HG03520 (cell line): Measurements from ENCODE around the gene CD79A.

Experiments
- ATAC-seq: cut with Tn5 transposase; IDR thresholded peaks from one replicate; pipeline ENCODE4 v1.9.1; 2021; ENCODE audit warnings: mild to moderate bottlenecking, moderate library complexity; ENCODE audit not compliant: unreplicated experiment

Gene CD79A

GRCh38 chr19:41917676-41918075, 40.6 kb downstream of the CD79A start:
- ATAC-seq, result no peak

GRCh38 chr19:41918095-41918494, 41.0 kb downstream of the CD79A start:
- ATAC-seq, result no peak

DNA sequence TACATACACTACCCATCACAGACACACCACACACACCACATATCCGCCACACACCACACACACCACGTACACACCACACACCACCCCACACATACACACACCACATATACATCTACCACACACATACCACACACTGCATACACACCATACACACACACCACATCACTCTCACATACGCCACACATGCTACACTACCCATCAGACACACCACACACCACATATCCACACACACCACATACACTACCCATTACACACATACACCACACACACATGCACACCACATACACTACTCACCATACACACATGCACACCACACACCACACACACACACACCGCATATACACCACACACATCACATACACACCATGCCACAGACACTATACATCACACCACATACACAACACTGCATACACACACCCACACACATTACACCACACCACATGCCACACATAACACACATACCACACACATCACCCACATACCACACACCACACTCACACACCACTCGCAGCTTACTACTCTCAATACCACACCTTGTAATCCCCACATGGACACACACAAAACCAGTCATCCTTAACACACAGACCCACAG, 41.7 kb downstream of the CD79A start:
- ATAC-seq, result no peak

GRCh38 chr19:41919948-41920712, 43.1 kb downstream of the CD79A start:
- ATAC-seq, result no peak

GRCh38 chr19:41920882-41921576, 44.0 kb downstream of the CD79A start:
- ATAC-seq, result no peak

DNA sequence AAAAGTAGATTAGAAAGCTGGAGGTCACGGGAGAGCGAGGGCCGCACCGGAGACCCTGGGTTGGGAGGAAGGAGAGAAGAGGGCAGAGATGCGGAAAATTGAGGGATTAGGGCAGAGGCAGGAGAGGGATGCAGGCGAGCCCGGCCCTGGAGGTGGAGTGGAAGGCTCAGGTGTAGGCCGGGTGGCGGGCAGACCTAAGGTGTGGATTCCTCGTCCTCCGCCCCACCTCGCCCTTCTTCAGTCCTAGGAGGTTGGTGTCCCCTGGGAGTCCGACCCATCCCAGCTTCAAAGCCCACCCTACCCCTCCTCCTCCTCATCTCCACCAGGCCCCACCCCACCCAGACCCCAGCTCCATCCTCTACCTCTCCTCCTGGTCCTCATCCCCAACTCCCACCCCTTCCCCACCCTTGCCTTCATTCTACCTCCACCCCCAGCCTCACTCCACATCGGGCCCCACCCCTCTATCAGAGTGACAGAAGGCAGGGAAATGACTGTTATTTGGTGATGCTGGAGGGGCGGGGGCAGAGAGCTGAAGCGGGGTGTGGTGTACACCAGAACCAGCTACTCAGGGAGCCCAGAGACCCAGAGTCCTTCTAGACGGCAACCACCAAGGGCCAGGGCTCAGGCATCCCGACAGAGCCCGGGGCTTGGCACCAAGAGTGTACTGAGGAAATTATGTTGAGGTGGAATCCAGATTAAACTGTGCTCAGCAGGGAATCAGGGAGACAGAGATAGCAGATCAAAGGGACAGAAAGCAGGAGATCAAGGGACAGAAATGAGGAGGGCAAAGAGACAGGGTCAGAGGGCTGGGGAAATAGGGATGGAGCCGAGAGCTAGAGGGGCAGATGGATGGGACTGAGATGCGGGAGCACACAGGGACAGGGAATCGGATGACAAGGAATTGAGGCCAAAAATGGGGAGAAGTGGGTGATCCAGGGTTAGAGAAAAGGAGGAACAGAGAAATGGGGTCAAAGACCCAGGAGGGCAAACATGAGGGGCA, 44.8 kb downstream of the CD79A start:
- ATAC-seq, result no peak

- ATAC-seq, result no peak
These were observed 45.5 kb downstream of the CD79A start for GRCh38 chr19:41922585-41922984.

- ATAC-seq, result no peak
These were observed 46.1 kb downstream of the CD79A start for GRCh38 chr19:41923045-41923788.

GRCh38 chr19:41924151-41925145, 47.4 kb downstream of the CD79A start:
- no peak for ATAC-seq

DNA sequence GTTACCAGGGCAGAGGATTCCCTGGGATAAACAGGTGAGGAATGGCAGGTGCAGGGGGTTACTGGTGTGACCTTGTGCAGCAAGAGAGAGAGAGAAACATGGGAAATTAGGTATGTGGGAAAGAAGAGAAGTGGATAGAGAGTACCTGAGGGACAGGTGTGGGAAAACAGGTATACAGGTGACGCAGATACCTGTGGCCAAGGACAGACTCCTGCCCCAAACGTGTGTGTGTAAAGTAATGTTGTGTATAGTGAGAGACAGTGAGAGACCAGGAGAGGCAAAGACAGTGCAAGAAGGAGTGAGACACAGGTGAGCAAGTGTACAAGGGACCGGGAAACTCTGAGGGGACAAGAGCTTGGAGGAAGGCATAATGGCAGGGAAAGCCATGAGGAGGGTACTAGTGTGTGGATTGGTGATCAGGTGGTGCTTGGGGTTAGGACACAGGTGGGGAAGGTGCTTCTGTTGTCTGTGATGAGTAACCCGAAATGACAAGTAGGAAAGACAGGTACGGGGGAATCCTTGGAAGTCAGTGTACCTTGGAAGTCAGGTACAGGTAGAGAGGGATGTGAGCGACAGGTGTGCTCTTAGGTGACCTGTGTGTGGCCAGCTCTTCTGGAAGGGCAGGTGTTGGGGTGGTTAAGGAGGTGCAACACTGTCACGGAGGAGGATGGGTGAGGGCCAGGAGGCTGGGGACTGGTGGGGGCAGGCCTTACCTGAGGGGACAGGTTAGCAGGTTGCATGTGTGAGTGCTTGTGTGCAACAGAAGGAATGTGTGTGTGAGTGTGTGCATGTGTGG, 48.3 kb downstream of the CD79A start:
- ATAC-seq, result no peak

- no peak for ATAC-seq
These were observed 49.1 kb downstream of the CD79A start for GRCh38 chr19:41926028-41926762.

DNA sequence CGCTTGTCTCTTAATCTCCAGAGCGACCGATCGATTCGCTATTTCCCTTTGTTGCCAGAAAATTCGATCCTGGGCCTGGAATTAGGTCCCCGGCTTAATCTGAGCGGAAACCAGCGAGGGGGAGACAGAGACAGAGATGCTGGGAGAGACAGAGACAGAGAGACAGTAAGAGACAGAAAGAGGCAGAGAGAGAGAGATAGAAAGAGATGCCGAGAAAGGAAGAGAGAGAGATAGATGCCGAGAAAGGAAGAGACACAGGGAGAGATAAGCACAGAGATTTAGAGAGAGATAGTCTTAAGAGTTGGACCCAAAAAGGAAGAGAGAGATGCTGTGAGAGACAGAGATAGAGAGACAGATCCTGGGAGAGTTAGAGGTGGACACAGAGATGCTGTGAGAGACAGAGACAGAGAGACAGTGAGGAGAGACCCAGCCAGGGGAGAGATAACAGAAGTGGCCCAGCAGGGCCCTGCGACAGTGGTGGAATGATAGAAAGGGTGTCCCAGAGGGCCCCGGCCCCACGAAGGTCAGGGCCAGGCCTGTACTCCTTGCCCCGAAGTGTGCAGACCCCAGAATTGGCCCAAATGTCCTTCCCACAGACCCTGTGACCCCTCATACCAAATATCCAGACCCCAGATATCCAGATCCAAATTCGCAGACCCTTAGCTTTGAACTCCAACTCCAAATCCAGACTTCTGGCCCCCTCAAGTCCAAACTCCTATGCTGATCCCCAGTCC, 49.9 kb downstream of the CD79A start:
- ATAC-seq, result no peak

DNA sequence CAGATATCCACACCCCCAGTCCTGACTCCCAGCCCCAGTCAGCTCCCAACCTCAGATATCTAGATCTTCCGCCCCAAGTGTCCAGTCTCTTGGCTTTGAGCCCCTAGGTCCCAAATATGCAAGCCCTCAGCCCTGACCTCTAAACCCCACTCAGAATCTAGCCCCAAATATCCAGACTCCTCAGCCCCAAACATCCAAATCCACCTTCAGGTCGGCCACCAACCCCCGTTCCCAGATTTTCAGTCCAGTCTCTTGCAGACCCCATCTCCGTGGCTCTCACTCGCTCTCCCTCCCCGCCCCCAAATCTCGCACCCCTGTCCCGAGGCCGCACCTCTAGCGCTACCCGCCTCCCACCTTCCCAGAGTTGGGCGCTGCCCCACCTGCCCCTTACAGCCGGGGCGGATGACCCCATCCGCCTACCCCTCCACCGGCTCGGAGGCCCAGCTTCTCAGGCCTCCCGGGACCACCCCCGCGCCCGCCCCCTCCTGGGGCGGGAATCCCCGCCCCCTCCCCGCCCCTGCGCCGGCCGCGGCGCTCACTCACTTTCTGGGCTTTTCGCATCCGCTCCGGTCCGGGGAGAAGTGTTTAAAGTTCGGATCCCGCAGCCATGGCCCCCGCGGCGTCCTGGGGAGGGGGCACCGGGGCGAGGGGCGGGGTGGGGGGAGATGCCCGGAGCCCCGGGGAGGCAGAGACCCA, 50.6 kb downstream of the CD79A start:
- no peak for ATAC-seq

GRCh38 chr19:41928221-41928683, 51.2 kb downstream of the CD79A start, which contains the start of gene ERFL:
ERFL (minus strand) TSS chr19:41928449; CDS start chr19:41912919, 15,530 bp downstream.
- no peak for ATAC-seq

DNA sequence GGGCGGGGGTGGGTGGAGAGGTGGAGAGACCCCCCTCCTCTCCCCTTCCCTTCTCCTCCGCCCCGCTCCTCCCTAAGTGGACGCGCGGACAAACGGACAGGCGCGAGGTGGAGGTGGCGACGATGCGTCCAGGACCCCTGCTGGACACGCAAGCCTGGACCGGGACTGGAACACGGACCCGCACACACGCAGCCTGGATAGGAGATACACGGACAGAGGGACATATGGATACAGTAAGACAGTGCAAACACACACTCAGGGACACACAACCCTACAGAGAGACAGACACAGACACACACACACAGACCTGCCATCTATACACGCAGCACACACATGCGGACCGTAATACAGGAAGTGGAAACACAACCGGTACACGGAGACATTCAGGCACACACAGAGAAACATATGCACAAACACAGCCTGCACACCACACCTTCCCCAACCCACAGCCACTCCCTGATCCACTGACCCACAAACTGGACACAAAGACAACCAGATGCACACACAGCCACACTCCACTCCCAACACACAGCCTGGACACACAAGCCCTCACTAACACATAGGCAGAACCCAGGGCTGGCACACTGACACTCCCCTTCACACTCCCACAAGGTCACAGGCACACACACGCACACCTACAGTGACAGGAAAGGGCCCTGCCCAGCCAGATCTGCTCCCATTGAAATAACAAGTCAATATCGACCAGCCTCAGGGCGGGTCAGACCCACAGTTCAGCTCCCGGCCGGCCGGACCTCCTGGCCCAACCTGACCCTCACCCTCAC, 51.9 kb downstream of the CD79A start:
- no peak for ATAC-seq
